Measurements from ENCODE around the gene EIF1B. TPM values are rescaled to one million over a fixed set of nuclear protein-coding genes. Genes with fewer than 3 reads are reported as not detected.
"Not testable (repeated sequence)": the region's sequence is repeated elsewhere in the genome, so short reads cannot be mapped to it uniquely, and the experiment has no call there.

The EIF1B gene
- total RNA-seq, 4 donors from 2014 or later: 12.9 to 32.7 (median 24.5) TPM

GRCh38 chr3:40267937-40268724 is 41.4 kb upstream of the EIF1B start:
- Histone ChIP-seq H3K36me3 (no peaks in the 10 kb centered on the region), H3K9me3 (no peaks in the 10 kb centered on the region), H3K4me1 (no peaks in the 10 kb centered on the region), H3K27me3 (no peaks in the 10 kb centered on the region), H3K27ac (no peak overlapping the region), H3K4me3 (no peak overlapping the region)
- ATAC-seq (no peak), DNase-seq (no peak)
- intact Hi-C loops (cut with DNase I; ENCODE audit: low total_unique reads): no loop called here
- in situ Hi-C loops (cut with MboI; ENCODE audit: low sequenced_read_pairs in 4 of 4): no loop called here
- TF ChIP-seq CTCF (IDR thresholded peaks at IDR 0.05 in 4 of 5, conservative IDR thresholded peaks at IDR 0.05 in 1 of 5) (no peak), POLR2A (IDR thresholded peaks at IDR 0.05) (no peak)

DNA sequence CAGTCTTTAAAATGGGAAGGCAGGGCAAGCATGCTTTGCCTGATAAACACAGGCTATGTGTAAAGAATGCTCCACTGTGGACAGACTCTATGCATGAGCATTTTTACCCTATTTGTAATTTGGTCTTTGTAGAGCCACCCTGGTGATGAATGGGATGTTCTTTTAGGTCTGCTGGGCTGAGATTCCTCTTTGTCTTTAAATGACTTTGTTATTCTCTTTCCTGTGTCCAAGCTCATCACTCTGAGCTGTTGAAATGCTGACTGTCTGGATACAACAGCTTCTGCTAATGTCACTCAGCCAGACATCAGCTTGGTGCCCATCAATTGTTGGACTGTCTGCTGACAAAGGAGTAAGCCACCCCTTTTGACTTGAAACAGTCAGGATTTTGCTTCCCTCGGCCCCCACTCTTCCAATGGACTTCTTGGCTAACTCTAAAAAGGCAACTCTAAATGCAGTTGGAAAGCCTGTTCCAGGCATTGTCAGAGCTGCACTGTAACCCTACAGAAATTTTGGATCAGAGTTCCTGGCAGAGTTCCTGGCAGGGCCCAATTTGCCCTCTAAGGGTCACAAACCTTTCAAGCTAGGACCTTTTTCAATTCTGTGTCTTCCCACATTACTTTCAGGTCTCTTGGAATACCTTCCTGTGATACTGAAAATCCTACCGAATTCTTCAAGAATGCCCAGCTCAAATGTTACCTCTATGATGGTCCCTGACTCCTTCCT is 40.5 kb upstream of the EIF1B start:
- Histone ChIP-seq H3K27ac (no peak overlapping the region), H3K4me3 (no peak overlapping the region), H3K27me3 (no peaks in the 10 kb centered on the region), H3K9me3 (no peaks in the 10 kb centered on the region), H3K4me1 (no peaks in the 10 kb centered on the region), H3K36me3 (no peaks in the 10 kb centered on the region)
- no peak for TF ChIP-seq POLR2A (IDR thresholded peaks at IDR 0.05)
- TF ChIP-seq CTCF (IDR thresholded peaks at IDR 0.05 in 4 of 5, conservative IDR thresholded peaks at IDR 0.05 in 1 of 5): no peak
- in situ Hi-C loops (cut with MboI; ENCODE audit: low sequenced_read_pairs in 4 of 4): no loop called here
- DNase-seq (no peak), ATAC-seq (no peak)
- intact Hi-C loops (cut with DNase I; ENCODE audit: low total_unique reads): no loop called here

GRCh38 chr3:40278791-40279190 is 30.7 kb upstream of the EIF1B start:
- no peaks in the 10 kb centered on the region for H3K36me3 ChIP-seq
- intact Hi-C loops (cut with DNase I; ENCODE audit: low total_unique reads) (no loop called here), in situ Hi-C loops (cut with MboI; ENCODE audit: low sequenced_read_pairs in 4 of 4) (no loop called here)
- TF ChIP-seq POLR2A (IDR thresholded peaks at IDR 0.05) (no peak), CTCF (IDR thresholded peaks at IDR 0.05 in 4 of 5, conservative IDR thresholded peaks at IDR 0.05 in 1 of 5) (no peak)
- no peaks in the 10 kb centered on the region for H3K9me3 ChIP-seq
- no peak for DNase-seq
- H3K4me3 ChIP-seq: no peak overlapping the region
- no peak for ATAC-seq
- no peaks in the 10 kb centered on the region for H3K27me3 ChIP-seq
- H3K27ac ChIP-seq: no peak overlapping the region
- no peaks in the 10 kb centered on the region for H3K4me1 ChIP-seq

DNA sequence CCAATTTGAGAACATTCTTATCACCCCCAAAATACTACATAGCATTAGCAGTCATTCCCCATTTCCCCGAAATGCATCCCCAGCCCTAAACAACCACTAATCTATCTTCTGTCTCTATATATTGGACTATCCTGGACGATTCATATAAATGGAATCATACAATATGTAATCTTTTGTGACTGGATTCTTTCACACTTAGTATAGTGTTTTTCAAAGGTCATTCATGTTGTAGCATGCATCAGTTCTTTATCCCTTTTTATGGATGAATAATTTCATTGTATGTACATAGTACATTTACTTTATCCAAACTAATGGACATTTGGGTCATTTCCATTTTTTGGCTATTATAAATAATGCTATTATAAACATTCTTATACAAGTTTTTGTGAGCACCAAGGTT is 27.5 kb upstream of the EIF1B start:
- Histone ChIP-seq H3K36me3 (no peaks in the 10 kb centered on the region), H3K27ac (no peak overlapping the region), H3K4me1 (no peaks in the 10 kb centered on the region), H3K27me3 (no peaks in the 10 kb centered on the region), H3K9me3 (no peaks in the 10 kb centered on the region), H3K4me3 (no peak overlapping the region)
- in situ Hi-C loops (cut with MboI; ENCODE audit: low sequenced_read_pairs in 4 of 4): no loop called here
- DNase-seq (no peak), ATAC-seq (no peak)
- no peak for TF ChIP-seq POLR2A (IDR thresholded peaks at IDR 0.05)
- TF ChIP-seq CTCF (IDR thresholded peaks at IDR 0.05 in 4 of 5, conservative IDR thresholded peaks at IDR 0.05 in 1 of 5): no peak
- intact Hi-C loops (cut with DNase I; ENCODE audit: low total_unique reads): no loop called here

DNA sequence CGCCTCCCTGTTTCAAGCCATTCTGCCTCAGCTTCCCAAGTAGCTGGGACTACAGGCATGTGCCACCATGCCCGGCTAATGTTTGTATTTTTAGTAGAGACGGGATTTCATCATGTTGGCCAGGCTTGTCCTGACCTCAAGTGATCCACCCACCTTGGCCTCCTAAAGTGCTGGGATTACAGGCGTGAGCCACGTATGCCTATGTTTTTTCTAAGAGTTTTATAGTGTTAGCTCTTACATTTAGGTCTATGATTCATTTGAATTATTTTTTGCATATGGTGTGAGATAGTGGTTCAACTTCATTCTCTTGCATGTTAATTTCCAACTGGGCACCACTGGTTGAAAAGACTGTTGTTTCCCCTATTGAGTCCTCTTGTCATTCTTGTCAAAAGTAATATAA is 26.4 kb upstream of the EIF1B start:
- in situ Hi-C loops (cut with MboI; ENCODE audit: low sequenced_read_pairs in 4 of 4); DNase-seq; H3K9me3 ChIP-seq; H3K4me1 ChIP-seq; H3K27me3 ChIP-seq; H3K36me3 ChIP-seq; intact Hi-C loops (cut with DNase I; ENCODE audit: low total_unique reads); ATAC-seq; H3K27ac ChIP-seq; H3K4me3 ChIP-seq: not testable (repeated sequence)
